Stimulated activated CD4-positive, alpha-beta T cell treated with anti-CD3 and anti-CD28 coated beads, Interleukin-15, amount 100 ng/mL, for 1 hour (primary cell): ENCODE results near the gene KIRREL1.

Experiments used
- DNase-seq, 2 donors: peaks; one replicate each; pipeline ENCODE4 v3.0.0-alpha.2; 2020; ENCODE audit warnings: low read depth in 1 of 2, low spot score in 1 of 2

KIRREL1 gene

DNA sequence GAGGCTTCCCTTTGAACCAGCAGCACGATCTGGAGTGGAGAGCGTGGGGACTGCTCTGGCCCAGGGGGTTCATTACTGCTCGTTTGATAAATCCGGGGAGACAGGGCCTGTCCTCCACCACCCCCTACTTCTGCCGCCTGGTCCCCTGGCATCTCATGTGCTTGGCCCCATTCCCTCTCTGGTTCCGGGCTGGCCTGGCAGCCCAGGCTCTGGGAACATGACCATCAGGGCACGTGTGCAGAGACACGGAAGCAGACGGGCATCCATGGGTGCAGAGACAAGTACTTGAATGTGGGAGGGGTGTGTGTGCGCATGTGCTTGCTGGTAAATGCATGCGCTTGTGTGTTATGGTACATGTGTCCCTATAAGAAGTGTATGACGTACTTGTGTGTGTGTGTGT lies 75.5 kb downstream of the KIRREL1 start:
- DNase-seq, result no peak

DNA sequence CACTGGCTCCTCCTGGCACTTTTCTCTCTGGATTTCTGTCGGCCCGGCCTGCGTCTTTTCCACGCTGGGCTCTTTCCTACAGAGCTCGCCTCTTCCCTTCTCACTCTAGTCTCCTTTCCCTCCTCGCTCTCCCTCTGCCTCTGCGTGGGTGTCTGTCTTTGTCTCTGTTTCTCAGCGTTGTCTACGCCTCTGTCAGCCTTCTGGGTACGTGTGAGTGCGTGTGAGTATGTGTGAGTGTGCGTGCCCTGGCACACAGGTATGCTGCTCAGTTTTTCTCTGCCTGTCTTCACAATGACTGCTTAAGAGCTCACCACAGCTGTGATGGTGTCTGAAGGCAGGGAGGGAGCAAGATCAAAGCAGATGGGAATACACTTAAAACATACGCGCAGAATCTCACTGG lies 77.7 kb downstream of the KIRREL1 start:
- DNase-seq, result no peak

DNA sequence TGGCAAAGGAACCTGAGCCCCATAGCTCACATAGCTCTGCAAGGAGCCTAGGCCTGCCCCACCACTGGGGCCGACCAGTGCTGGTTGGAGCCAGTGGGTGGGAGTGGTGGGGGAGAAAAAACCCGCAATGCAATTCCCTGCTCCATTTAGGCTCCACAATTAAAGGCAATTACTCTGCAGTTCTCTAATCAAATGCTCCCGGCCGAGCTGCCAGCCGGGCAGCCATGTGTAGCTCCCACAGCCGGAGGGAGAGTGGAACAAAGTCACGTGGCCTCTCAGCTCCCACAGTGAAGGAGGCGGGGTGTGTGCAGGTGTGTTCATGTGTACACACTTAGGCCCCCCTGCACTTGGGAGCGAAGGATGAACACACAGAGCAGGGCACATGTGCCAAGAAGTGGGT lies 81.6 kb downstream of the KIRREL1 start:
- no peak for DNase-seq

DNA sequence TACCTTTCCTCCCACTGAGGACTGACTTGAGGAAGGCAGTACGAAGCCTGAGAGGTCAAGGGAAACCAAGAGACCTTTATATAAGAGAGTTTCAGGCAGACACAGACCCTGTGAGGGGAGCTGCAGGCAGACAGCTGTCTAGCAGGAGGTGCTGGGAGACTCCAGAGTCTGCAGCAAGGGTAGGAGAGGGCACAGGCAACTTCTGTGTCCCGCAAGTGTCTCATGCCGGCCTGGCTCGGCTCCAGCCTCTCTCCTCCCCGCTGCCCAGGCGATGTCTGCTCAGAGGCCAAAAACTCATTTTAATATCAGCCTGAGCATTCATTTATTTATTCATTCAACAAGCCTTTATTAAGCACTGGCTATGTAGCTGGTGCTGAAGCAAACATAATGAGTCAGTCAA lies 83.0 kb downstream of the KIRREL1 start:
- DNase-seq, result no peak

DNA sequence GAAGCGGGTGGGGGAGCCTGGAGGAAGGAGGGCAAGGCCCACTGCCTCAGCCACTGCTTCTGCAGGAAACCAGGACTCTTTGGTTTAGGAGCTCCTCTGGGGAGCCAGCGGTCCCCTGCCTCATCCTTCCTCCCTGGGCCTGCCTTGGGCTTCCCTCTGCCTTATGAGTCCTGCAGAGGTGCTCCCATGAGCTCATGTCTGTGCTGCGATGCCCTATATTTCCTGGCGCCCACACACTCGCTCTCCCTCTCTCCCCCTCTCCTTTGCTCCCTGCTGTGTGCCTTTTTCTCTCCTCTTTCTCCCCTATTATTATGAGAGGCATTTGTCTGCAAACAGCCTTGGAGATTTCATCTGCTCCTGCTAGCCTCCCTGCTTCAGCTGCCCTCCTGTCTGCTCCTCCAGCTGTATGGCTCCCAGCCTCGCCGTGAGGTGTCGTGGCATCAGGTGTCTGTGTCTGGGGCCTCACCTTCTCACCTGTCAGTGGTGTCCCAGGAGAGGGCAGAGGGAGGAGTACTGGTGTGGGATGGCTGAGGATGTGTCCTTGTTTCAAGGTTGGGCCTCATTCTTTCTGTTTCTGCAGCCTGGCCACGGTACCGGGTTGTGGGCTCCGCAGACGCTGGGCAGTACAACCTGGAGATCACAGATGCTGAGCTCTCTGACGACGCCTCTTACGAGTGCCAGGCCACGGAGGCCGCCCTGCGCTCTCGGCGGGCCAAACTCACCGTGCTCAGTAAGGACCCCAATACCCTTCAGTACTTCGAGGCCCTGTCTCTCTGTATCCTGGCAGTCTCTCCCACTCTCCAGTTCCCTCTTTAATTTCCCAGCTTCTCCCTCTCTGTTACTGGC lies 84.2 kb downstream of the KIRREL1 start:
- no peak for DNase-seq

DNA sequence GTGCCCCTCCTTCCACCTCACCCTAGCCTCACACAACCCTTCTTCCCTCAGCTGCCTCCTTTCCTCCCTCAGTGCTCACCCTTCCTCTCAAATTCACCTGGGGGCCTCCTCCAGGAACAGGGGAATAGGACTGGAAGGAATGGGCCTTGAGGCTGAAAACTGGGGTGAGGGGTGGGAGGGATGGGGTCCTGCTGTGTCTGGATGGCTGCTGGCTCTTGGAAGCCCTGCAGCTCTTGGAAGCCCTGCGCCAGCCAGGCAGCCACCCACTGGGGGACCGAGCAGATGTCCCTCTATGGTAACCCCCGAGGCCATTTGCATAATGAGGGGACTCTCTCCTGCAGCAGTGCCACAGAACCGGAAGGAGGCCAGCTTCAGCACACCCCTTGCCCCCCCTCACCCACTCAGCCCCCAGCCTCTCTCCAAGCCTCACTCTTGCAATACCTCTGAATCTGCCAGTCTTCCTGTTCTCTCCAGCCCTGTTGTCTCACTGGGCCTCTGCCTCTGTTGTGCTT lies 85.2 kb downstream of the KIRREL1 start:
- no peak for DNase-seq

DNA sequence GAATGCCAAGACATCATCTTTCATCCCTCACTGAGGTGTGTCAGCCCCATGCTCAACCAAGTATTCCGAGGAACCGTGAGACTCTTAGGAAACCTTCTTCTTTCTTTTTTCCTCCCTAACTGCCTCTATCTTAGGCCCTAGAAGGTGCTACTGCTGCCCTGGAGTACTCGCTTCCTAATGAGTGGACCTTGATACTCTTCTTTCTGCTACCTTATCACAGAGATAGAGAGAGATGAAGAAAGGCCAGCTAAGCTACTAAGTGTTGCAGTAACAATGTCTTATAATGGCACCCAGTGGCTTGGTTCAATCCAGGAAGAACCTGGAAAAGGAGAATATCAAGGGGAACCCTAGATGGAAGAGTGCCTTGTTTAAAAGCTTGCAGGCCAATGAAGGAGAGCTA lies 86.6 kb downstream of the KIRREL1 start:
- no peak for DNase-seq

DNA sequence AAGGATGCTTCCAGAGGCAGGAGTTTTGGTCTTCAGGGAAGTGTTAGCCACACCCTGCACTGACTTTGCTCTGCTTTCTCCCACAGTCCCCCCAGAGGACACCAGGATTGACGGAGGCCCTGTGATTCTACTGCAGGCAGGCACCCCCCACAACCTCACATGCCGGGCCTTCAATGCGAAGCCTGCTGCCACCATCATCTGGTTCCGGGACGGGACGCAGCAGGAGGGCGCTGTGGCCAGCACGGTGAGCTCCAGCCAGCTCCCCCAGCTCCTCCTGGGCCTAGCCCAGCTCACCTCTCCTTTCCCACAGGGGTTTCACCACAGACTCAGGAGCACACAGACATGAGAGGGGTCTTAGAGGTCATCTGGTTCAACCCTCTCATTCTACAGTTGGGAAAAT lies 90.9 kb downstream of the KIRREL1 start:
- no peak for DNase-seq

DNA sequence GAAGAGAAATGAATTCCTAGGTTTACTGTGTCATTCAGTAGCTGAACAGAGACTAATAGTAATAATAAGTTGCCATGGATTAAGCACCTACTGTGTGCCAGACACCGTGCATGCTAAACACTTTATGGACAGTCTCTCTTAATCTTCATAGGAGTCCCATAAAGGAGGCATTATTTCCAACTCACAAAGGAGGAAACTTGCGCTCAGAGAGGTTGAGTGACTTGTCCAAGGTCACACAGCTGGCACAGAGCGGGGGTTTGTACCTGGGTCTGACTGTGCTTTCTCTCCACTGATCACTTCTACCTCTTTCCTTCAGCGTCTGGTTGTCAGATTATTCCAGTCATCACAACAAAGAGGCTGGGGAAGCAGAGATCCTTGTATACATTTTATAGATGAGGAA lies 91.3 kb downstream of the KIRREL1 start:
- no peak for DNase-seq

DNA sequence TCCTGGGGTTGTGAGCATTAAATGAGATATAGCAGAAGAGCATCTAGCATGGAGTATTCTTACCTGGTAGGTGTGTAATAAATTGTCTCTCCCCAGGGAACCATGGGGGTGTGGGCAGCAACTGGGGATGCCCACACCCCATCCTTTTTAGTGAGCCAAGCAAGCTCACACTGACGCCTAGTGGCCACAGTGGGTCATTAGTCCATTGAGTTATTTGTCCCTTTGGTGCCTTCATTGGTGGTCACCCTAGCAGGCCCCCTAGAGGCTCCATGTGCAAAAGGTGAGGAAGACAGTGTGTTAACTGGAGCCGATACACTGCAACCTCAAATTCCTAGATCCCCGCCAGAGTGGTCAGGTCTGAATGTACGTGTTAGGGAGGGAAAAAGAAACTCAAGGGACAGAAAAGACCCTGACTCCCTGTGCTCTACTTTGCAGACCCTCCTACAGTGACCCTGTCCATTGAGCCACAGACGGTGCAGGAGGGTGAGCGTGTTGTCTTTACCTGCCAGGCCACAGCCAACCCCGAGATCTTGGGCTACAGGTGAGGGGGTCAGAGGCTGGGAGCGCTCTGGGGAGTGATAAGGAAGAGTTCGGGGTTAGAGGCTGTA lies 94.0 kb downstream of the KIRREL1 start:
- DNase-seq, result no peak

DNA sequence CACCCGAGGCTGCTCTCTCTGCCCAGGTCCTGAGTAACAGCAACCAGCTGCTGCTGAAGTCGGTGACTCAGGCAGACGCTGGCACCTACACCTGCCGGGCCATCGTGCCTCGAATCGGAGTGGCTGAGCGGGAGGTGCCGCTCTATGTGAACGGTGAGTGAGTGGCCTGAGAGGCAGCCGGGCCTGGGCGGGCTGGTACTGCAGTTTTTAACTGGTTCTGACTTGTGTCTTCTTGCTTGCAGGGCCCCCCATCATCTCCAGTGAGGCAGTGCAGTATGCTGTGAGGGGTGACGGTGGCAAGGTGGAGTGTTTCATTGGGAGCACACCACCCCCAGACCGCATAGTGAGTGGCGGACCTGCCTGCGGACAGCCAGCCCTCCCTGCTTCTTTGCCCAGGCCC lies 96.0 kb downstream of the KIRREL1 start:
- DNase-seq, result no peak

DNA sequence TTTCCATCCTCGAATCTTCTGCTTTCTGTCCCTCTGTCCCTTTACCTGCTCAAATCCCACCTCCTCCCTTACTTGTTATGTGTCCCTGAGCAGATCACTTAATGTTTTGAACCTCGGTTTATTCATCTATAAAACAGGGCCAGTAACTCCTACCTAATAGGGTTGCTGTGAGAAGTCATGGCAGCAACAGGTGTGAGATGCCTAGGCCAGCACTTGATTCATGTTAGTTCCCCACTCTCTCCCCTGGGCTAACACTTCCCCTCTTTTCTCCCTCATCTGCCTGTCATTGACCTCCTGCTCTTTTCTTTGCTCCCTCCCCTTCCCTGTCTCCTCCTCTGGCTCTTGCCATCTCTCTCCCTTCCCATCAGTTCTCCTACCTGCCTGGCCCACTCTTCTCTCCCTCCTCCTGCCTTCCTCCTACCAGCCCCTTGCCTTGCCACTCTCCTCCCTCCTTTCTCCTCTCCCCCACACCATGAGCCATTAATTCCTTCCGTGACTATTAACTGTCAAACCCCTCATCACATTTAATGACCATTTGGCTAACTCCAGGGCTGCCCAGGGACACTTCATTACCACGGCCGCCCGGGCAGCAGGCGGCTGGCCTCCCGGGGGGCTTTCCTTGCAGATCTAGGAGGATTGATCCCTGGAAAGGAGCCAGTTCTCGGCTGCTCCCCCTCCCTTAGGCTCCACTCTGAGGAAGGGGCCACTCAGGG lies 96.6 kb downstream of the KIRREL1 start:
- DNase-seq, result no peak

DNA sequence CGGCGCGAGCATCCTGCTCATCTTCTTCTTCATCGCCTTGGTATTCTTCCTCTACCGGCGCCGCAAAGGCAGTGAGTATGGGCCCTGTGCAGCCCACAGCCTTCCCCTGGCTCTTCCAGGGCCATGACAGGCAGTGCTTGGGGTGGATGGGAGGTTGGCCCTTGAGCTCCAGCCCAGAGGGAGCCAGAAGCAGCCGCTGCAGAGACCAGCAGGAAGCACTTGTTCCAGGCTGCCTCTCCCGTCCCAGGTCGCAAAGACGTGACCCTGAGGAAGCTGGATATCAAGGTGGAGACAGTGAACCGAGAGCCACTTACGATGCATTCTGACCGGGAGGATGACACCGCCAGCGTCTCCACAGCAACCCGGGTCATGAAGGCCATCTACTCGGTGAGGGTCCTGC lies 99.9 kb downstream of the KIRREL1 start:
- DNase-seq, result no peak

DNA sequence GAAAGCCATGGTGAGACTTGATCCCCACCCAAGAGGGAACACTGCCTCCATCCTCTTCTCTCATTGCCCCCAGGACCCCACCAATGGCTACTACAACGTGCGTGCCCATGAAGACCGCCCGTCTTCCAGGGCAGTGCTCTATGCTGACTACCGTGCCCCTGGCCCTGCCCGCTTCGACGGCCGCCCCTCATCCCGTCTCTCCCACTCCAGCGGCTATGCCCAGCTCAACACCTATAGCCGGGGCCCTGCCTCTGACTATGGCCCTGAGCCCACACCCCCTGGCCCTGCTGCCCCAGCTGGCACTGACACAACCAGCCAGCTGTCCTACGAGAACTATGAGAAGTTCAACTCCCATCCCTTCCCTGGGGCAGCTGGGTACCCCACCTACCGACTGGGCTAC lies 101.1 kb downstream of the KIRREL1 start:
- DNase-seq, result no peak

DNA sequence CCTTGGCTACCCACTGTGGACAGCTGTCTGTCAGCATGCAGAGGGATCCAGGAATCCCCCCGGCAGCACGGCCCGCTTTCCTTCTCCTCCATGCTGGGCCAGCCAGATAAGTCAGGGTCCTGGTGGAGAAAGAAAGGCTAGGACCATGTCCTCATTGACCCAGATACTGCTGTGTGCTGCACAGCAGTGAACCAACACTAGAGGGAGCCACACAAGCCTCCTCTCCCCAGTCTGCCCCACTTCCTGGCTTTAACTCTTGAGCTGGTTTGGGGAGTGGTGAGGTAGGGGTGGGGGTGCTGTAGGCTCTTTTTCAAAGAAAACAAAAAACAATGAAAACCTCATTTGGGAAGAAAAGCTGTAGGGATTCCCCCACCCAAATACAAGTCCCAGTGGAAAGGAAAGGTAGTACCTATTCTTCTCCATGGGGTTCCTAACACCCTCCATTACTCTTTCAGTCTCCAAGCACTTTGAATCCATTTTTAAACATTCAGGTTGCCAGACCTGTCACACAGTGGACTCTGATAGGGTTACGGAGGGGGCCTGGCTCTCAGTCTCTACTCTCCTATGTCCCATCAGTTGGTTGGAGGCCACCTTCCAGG lies 102.4 kb downstream of the KIRREL1 start:
- no peak for DNase-seq

DNA sequence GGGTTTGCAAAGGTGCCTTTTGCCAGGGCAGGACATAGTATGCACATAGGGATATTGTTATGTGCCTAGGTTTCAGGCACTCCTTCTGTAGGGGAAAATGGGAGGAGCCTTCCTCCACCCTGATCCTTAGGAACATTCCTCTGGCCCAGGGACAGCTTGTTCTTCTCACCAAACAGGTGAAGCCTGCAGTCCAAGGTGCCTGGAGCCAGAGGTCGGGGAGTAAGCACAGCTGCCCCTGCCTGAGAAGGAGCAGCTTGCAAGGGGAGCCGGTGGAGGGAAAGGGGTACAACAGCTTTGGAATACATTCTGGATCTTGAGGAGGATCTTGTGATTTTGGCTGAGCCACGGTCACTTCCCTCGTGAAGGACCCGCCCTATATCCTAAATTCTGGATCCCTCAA lies 104.8 kb downstream of the KIRREL1 start:
- no peak for DNase-seq

DNA sequence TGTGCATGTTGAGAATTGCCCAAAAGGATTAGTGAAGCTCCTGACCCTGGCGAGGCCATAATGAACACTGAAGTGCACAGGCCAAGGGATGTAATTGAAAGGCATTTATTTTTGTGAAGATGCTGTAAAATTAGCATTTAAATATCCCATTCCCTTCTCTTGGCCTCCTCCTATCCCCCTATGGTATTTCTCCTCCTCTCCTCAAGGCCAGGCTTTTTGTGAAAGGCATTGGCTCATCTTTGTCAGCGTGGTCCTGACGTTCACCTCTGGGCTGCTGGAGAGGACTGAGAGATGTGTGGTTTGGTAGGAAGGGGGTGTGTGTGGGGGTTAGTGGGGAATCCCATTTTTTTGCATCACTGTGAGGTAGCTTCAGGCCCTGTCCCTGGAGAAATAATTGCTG lies 105.7 kb downstream of the KIRREL1 start:
- DNase-seq, result no peak

DNA sequence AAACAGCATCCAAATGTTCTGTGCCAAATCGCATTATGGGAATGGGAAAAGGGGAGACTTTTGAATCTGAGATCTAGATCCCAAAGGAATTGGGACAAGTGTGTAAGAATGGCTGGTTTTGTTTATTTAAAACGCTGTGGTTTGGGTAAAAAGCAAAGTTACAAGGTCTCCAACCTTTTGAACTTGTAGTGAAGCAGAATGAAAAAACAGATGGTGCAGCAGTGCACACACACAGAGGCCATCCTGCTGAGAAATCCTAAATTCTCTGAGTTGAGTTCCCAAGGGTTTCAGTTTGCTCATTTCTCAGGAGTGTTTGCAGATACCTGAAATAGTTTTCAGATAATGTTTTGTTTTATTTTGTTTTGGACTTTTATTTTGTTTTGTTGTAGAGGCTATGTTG lies 107.1 kb downstream of the KIRREL1 start:
- DNase-seq, result no peak

DNA sequence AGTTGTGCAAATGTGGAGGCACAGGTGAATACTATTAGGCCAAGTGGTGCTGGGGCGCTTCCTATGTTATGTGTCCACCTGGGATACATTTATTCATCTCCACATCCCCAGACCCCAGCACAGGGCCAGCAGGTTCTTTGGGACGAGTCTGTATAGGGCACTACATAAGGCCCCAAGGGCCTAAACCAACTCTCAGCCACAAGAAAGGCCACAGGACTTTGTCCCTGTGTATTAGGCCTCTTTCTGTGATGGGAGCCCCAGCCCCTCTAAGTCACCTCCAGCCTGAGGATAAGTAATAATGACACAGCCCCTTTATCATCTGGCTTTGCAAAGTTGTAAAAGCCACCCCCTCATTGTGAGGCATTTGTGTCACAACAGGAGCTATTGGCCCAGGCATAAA lies 108.0 kb downstream of the KIRREL1 start:
- DNase-seq, result no peak

DNA sequence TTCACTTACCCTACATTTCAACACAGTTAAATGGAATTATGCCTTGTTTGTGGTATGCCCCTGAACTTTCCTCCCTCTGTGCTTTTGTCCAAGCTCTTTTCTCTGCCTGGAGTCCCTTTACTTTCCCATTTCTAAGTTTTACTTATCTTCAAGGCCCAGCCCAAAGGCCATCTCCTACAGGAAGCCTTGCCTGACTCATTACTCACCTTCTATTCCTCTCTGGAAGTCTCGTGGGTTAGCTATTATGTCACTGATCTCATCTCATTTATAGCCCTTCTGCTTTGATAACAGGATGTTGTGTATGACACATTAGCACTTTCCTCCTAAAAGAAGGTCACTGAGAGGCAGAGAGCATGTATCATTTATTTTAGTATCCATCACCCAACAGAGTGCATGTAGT lies 108.5 kb downstream of the KIRREL1 start:
- DNase-seq, result no peak

DNA sequence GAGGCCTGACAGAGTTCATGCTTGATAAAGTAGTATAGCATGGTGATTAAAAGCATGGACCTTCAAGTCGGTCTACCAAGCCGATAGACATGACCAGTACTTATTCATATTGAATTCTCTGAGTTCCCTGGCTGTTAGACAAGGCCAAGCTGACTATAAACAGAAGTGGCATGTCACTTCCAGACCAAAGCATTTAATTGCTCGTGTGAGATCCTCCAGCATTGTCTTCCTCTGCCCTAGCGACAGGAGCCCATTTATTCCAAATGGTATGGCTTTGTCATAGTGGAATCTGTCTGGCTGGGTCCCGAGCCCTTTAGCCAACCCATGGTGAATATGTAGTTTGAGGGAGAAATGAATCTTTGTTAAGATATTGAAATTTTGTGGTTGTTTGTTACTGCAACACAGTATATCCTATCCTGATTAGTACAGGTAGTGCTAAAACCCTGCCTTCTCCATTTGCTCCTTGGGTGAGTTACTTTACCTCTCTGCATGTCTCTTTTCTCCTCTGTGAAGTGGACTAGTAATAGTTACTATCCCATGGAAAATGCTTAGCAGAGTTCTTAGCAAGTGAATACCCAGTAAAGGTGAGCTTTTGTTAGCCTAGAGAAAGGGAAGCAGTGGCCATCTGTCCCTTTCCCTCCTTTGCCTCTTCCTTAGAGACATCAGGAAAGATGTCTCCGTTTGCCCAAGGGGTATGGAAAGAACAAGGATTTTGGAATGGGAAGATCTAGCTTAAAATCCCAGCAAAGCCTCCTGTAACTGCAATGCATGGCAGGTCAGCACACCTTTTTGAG lies 109.6 kb downstream of the KIRREL1 start:
- no peak for DNase-seq
